ENCODE results near the gene GRM7.

GRM7 gene

DNA sequence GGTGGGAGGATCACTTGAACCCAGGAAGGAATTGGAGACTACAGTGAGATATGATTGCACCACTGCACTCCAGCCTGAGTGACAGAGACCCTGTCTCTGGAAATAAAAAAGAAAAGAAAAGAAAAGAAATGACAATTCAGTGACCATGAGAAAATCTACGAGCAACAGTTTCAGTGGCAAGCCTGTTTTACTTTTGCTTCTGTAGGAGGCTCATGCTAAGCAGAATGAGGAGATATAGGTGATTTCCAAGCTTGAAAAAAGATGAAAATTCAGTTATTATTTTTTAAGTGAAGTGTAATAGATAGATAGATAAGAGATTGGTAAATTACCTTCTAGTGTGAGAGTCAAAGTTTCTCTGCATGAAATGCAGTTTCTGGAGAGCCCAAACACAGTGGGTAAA lies 651.1 kb downstream of the GRM7 start:
- DNase-seq = no peak

DNA sequence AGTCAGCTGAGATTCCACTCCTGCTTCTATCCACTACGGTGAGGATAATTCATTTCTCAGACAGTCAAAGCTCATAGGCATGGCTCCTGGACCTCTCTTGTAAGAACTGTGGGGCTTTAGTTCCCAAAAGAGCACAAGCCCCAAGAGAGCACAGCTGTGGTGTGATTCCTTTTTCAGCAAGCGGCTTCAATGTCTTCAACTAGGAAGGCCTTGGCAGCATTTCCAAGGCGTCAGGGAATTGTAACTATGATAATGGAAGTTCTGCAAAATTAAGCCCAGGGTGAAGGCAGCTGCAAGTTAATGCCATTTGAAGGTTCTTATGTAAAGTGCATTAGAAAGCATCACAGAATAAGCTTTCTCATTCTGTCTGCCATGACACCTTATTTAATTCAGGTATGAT lies 657.1 kb downstream of the GRM7 start:
- DNase-seq = no peak

DNA sequence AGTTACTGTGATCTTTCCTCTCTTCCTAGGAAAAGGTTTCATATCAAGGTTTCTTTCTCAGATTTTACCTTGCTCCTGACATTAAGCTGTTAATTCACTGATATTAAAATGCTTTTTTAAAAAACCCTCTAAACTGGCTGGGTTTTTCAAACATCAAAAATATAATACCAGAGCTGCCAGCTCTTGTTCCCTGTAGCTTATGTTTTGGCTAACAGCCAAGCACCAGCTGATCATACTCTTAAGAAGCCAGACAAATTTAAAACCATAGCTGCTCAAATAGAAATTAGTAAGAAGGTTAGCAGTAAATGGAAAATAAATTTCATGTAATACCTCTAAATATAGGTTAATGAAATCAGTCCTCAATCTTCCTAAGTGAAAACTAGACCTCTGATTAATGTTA lies 657.5 kb downstream of the GRM7 start:
- no peak for DNase-seq

DNA sequence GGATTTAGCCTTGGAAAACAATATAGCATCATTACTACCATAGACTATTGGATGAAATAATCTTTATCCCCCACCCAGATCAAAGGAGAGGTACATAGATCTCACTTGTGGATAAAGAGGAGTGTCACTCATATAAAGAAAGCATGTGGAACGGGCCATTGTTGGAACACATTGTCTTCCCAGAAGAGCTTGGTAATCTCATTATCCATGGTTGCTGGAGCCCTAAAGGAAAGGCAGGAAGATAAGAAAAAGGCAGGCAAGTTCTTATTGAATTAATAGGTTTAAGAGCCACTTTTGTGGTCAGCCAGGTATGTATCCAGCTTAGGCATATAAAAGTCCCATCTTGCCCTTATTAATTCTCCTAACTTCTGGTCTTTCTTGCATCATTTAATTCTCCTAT lies 659.1 kb downstream of the GRM7 start:
- DNase-seq = no peak

DNA sequence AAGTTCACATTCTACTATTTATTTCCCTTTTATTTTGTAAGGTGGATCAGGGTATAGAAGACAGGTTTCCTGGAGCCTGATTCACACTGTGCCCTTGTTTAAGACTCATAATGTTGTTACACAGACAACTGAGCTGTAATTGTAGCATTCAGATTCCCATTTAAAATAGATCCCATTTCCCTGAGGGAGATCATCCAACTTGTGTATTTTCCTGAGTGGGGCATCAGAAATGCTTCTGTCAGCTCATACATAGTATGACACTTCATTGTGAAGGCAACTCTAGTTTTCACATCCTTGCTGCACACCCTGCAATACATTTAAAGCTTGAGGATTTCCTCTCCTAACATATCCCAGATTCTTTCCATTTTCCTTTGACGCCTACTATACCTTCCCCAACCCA lies 659.7 kb downstream of the GRM7 start:
- no peak for DNase-seq

DNA sequence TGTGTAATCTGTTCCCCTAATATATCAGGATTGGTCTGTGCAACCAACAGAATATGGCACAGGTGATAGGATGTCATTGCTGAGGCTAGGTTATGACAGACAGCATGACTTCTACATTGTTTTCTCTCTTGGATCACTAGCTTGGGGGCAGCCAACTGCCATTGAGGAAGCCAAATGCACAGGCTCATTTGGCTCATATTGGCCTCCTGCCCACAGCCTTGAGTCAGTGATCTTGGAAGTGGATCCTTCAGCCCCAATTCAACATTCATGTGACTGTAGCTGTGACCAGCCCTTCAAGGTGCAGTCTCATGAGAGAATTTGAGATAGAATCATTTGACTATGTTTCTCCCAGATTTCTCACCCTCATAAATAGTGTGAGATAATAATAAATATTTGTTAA lies 675.6 kb downstream of the GRM7 start:
- no peak for DNase-seq

DNA sequence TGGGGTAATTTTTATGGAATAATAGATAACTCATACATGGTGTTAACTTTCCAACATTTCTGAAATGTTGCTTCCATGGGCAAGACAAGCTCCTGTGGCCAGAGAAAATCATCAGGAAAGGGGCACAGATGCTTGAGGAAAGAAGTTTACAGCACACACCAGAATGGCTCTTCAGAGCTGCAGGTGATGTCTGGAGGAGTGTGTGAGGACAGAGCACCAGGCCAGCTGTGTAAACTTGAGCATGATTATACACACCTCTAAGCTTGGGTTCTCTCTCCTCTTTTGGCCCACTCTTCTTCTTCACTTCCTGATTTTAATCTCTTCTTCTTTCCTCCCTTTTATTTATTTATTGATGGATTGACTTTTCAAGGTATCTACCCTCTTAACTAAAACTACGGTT lies 676.0 kb downstream of the GRM7 start:
- no peak for DNase-seq

DNA sequence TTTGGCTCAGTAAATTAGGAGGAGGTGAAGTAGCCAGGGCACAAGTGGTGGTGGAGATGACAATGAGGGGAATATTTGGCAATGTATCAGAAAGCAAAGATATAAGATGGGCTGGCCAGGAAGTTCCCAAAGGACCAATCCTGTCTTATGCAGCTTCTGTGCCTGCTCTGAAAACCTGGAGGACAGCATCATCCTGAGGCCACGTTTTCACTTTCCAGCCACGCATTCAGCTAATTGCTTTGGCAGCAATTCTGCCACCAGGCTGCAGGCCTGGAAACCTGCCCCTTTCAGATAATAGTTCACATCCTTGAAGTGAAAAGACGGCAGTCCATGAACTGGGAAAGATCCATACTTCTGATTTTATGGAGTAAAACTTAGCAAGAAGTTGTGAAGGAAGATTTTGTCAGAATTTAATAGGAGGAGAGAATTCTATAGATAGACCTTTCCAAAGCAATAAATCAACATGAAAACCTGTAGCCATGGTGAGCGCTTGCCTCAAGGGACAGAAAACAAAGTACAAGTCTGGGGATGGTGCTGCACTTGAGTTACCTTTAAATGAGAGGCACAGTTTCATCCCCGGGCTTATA lies 682.5 kb downstream of the GRM7 start:
- DNase-seq = no peak

DNA sequence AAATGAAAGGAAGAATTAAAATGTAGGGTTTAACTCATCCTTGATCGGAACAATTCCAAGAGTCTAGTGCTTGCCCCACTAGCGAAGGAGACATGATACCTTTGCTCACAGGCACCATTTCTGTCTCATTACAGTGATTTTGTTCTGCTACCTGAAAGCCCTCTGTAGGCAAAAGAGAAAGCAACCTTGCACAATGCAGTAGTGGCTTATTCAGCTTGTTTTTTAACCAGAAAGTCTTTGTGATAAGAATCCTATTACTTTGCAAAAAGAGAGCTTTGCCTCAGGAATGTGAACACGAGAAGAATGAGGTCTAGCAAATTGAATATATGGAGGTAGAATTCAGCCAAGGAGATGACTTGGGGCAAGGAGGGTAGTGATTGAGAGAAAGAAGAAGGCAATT lies 684.4 kb downstream of the GRM7 start:
- DNase-seq = no peak

DNA sequence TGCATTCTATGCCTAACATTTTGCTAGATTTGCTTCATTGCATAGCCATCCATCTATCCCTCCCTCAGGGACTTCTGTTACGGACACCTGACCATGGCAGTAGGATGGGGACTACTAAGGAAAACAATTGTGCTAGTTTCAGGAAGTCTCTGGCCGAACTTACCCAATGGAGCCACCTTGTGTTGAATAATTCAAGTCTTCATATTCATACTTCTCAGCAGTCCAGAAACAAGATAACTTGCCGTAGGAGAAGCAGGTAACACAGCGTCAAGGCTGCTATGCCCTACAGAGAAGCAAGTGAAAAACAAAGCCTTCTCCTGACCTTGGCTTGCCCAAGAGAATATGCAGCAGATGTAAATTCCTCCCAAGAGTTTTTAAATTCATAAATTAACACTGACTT lies 685.3 kb downstream of the GRM7 start:
- no peak for DNase-seq

DNA sequence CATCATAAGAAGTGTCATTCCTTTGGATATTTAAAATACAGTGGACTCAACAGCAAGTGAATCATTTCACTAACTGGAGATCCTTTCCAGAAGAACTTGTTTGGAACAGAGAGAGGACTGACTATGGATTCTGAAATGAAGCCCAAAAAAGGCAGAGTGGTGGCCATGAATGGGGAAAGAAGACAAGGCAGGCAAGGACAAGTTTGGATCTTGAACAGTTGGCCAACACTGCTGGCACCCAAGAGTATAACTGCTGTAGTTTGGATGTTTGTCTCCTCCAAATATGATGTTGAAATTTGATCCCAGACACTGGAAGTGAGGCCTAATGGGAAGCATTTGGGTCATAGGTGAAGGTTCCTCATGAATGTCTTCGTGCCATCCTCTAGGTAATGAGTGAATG lies 686.9 kb downstream of the GRM7 start:
- DNase-seq = no peak

DNA sequence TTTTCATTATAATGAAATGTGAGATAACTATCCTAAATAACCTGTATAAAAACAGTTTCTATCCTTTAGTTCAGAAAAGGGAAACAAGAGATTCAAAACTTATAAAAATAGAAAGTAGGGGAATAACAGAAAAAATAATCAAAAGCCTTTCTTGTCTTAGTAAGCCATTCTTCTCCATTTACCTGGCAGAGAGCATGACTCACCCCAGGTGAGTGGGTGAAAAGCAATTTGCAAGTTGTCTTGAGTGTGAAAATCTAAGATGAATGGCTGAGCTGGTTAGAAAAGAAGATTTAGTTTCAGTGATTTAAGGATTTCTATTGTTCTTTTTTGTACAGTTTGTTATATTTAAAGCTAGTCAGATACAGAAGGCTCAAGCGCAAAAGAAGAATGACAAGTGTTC lies 702.0 kb downstream of the GRM7 start:
- no peak for DNase-seq

DNA sequence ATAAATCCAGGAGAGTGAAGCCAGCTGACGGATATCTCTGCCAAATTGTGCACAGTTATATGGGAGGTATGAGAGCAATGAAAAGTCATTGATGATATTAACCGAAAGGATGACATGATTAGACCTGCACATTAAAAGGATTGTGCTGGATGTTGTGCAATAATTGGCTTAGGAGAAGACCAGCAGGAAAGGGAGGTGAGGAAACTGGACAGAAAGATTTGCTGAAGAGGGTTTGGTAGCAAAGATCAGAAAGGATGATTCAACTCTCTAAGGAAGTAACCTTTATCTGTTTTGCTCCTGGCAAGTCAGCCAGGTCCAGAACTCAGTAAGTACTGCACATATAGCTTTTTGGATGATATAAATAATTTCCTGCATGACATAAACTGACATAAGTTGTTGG lies 704.7 kb downstream of the GRM7 start:
- no peak for DNase-seq

DNA sequence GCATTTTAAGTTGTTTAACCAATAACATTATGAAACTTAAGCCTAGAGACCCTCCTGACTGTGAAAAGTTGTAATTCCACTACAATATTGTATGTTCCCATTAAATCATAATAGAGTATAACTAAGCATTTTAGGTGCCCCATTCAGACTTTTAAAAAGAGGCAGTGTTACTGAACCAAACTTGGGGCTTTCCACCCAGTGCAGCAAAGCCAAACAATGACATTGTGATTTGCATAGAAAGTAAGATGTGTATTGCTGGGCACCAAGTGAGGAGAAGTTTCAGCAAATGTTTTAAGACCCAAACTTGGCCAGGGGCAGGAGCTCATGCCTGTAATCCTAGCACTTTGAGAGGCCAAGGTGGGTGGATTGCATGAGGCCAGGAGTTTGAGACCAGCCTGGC lies 706.2 kb downstream of the GRM7 start:
- DNase-seq = no peak

DNA sequence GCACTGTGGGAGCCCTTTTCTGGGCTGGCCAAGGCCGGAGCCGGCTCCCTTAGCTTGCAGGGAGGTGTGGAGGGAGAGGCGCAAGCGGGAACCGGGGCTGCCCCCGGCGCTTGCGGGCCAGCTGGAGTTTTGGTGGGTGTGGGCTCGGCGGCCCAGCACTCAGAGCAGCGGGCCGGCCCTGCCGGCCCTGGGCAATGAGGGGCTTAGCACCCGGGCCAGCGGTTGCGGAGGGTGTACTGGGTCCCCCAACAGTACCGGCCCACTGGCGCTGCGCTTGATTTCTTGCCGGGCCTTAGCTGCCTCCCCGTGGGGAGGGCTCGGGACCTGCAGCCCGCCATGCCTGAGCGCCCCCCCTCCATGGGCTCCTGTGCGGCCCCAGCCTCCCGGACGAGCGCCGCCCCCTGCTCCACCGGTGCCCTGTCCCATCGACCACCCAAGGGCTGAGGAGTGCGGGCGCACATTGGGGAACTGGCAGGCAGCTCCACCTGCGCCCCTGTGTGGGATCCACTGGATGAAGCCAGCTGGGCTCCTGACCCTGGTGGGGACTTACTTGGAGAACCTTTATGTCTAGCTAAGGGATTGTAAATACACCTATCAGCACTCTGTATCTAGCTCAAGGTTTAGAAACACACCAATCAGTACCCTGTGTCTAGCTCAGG lies 707.7 kb downstream of the GRM7 start:
- no peak for DNase-seq

DNA sequence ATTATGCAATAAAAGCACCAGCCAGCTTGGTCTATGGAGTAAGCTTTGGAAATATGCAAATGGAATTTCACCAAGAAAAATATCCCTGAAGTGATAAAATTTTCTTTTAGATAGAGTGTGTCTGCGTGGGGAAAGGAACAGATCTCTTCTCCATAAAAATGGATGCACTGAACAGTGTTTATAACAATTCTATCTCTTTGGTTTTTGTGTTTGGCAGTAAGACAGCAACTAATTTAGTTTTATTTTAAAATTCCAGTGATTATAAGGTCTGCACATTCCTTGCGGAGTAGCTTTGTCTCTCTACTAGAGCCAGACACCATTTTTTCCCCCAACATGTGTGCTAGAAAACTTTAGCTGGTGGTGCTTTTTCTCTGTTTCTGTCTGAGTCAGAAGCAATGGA lies 712.4 kb downstream of the GRM7 start:
- no peak for DNase-seq

DNA sequence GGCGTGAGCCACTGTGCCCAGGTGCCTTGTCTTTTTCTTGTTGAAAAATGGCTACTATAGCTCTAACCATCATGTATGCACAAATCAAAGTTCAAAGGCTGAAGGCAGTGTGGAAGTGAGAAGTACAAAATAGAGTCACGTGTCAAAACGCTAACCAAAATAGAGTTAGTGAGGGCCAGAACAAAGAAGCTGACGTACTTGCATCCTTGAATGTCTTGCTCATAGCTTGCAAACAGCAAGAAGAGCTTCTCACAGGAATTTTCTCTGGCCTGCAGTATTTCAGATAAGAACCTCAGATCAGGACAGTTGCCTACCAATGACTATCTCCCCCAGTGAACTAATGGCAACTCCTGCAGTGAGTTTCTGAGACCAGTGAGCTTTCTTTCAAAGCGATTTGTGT lies 713.5 kb downstream of the GRM7 start:
- no peak for DNase-seq

DNA sequence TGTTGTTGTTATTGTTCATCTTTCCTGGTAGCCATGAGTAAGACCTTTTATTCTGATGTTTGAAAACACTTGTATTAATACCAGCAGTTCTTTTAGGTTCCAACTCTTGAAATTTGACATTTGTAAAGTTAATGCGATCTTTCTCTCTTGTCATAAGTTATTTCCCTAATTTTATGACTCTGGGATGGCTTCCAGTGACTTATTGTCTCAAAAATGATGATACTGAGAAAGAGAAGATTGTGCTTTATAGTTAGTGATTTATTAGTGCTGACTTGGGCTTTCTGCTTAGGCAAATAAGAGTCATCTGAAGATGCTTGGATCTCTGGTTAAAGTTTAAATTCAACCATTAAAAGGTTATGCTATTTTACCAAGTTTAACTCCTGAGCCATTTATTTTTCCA lies 715.2 kb downstream of the GRM7 start:
- no peak for DNase-seq

DNA sequence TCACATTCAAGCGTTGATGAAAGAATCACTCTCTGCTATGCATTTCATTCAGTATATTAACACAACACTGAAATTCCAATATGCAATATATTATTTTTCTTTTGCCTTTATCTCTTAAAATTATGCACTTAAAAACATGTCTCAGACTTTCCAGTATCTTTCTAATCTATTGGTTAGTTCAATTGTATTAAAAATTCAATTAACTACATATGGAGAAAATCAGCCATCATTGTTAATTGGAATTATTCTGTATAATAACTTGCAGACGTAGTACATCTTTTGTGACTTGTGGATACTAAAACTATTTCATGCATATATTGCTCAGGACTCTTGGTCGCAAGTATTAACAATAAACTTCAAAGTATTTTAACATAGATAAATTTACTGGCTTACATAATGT lies 715.6 kb downstream of the GRM7 start:
- DNase-seq = no peak

DNA sequence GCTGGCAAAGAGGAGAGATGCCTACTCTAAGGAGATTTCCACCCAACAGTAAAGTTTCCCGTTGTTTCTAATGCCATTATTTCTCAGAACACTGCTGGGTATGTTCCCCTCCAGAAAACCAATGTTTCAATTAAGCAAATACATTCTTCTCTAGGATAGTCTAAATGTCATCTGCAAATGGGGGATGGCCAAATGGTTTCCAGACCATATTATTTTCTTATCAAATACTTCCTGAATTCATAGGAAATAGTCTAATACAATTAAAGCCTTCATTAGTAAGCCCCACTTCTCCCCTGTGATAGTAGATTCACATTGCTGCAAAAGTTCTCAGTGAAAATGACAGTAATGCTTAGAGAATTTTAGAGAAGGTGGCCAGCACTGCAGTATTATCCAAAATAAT lies 716.6 kb downstream of the GRM7 start:
- no peak for DNase-seq

DNA sequence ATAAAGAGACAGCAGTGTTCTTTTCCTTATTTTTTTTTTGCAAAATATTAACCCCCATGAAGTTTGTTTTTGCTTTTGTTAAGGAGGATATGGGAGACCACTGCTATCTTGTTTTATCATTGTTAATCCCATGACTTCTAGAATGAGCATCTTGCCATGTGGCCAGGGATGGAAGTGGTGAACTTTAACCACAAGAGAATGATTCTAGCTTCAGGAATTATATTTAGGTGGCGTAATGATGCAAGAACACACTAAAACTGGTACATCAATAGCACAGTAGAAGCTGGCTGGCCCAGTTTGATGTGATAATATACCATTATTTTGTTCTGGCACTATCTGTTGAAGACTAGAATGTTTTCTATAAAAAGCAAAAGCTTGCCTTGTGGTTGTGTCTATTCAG lies 720.9 kb downstream of the GRM7 start:
- DNase-seq = no peak

DNA sequence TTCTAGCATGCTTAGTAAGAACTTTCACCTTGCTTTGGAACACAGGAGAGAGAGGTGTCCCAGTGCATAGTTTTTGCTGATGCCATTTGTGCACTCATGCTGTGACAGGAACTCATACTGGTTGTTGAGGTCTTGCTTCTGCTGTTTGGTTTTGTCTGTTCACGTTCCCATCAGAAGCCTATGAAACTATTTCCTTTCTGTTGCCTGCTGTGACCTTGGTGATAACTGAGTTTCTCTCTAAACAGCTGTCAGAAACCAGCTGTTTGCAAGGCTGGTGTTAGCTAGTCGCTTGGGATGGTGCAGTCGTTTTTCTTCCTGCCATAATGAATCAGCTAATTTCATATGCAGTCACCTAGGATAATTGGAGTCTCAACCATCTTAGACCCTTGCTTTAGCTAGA lies 724.1 kb downstream of the GRM7 start:
- no peak for DNase-seq

DNA sequence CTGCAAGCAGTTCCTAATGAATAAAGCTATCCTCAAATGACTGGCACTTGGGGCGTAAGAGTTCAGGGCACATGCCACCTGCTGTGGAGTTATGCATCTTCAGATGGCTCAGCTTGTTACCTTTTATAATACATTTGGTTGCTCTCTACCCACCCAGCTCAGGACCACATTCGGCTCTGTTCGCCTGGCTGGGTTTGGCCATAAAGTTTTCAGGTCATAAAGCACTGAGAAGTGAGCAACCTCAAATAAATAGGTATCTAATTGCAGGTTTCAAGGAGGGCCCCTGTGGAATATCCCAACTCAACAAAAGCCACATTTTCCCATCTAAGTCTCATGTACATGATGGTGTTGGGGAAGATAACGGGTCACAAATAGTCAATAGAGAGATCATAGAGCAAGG lies 727.3 kb downstream of the GRM7 start:
- no peak for DNase-seq

DNA sequence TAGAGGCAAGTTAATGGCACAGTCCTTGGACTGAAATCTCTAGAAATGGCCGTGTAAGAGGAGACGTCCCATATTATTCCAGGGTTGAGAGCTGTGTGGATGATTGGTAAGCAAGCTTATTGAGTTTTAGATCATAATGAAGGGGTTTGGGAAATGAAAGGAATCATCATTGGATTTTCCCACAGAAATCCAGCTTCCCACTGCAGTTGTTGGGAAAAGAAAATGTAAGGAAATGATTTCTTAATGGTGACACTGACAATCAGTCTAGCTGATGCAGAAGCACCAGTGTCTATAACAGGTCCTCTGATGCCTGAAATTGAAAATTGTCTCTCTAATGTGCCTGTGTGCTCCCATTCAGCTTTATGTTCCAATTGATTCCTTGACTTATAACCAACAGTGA lies 728.6 kb downstream of the GRM7 start:
- DNase-seq = no peak

DNA sequence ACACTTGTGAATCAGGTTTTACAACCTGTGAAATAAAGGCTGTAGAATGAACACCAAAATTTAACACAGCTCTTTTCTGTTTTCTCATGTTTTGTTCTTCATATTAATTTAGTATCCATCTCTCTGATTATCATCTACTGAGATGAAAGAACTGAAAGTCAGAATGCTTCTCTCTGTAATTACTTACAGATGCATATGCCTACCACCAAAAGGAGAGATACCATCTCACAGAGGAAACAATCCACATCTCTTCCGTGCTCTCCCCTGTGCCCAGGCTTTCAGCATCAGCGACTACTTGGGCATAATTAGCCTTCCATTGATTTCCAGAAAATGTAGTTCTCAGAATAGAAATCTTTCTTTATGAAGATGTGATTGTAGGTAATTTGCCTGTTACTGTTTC lies 741.4 kb downstream of the GRM7 start:
- DNase-seq = no peak

DNA sequence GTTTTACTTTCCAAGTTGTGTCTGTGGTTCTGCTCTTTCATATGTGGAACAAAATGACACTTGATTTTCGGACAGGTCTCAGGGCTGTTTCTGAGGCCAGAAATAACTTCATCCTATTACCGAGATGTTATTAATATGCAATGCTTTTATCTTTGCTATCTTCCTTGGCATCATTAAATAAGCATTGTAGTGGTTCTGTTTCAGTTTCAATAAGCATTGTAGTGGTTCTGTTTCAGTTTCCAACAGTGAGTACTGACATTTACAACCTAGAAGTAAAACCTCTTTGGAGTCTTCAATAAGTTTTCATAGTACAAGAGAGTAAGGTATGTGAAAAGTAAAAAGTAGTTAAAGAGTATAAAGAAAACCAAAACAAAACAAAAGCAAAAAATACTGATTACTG lies 746.2 kb downstream of the GRM7 start:
- no peak for DNase-seq

Data from DMS 273 treated with DMSO at 0.1 percent for 48 hours (cell line).